ENCODE measurements around the gene DHX8. TPM values are rescaled to one million over a fixed set of nuclear protein-coding genes. Genes with fewer than 3 reads are reported as not detected.
A peak's percentile ranks its signal among the peaks of the same experiment; 100 is the strongest.

DHX8 gene
- total RNA-seq, 2 experiments from 2014 or later: 37.0 to 48.3 TPM

- Histone ChIP-seq H4K20me1 (ENCODE audit: insufficient read depth, low read length) (no peaks in the 10 kb centered on the region), H3K4me2 (ENCODE audit: low read length) (no peak overlapping the region), H3K4me3 (ENCODE audit: low read depth, low read length, poor library complexity, severe bottlenecking) (no peak overlapping the region), H3K36me3 (ENCODE audit: insufficient read depth, low read length) (no peaks in the 10 kb centered on the region), H3K79me2 (ENCODE audit: insufficient read depth, low read depth, low read length) (no peaks in the 10 kb centered on the region), H3K27ac (ENCODE audit: low read depth, low read length, poor library complexity, severe bottlenecking) (no peak overlapping the region), H3K9me3 (ENCODE audit: low read length) (no peaks in the 10 kb centered on the region), H3K4me1 (ENCODE audit: insufficient read depth, low read length, poor library complexity, severe bottlenecking) (no peaks in the 10 kb centered on the region), H3K9me2 (ENCODE audit: insufficient read depth, low read length) (no peaks in the 10 kb centered on the region), H2AFZ (ENCODE audit: low read length) (no peak overlapping the region)
- intact Hi-C loops (cut with micrococcal nuclease; ENCODE audit: unreplicated experiment): no loop called here
- CTCF ChIA-PET (ENCODE audit: unreplicated experiment): no interaction called here
- POLR2A ChIA-PET: interaction anchor here (0.6 kb wide), 1 partner anchor 22 kb away, joined by 3 read pairs; no protein-coding TSS in a partner anchor
- DNase-seq (ENCODE audit: low spot score): no peak
- no TSS peak for BruUV-seq (replicated peaks)
- TF ChIP-seq CTCF (conservative IDR thresholded peaks at IDR 0.05; ENCODE audit: low read length): no peak
- no peak for TF ChIP-seq EZH2phosphoT487 (IDR thresholded peaks at IDR 0.05; ENCODE audit: borderline replicate concordance, low read depth, low read length)
Observed at GRCh38 chr17:43532581-43532980, 48.8 kb downstream of the DHX8 start.

- Histone ChIP-seq H3K27ac (ENCODE audit: low read depth, low read length, poor library complexity, severe bottlenecking) (no peak overlapping the region), H2AFZ (ENCODE audit: low read length) (no peak overlapping the region), H3K4me1 (ENCODE audit: insufficient read depth, low read length, poor library complexity, severe bottlenecking) (no peaks in the 10 kb centered on the region), H3K9me2 (ENCODE audit: insufficient read depth, low read length) (no peaks in the 10 kb centered on the region), H3K4me3 (ENCODE audit: low read depth, low read length, poor library complexity, severe bottlenecking) (no peak overlapping the region), H3K9me3 (ENCODE audit: low read length) (no peaks in the 10 kb centered on the region), H3K79me2 (ENCODE audit: insufficient read depth, low read depth, low read length) (no peaks in the 10 kb centered on the region), H3K36me3 (ENCODE audit: insufficient read depth, low read length) (no peaks in the 10 kb centered on the region), H4K20me1 (ENCODE audit: insufficient read depth, low read length) (no peaks in the 10 kb centered on the region), H3K4me2 (ENCODE audit: low read length) (no peak overlapping the region)
- CTCF ChIA-PET (ENCODE audit: unreplicated experiment): no interaction called here
- intact Hi-C loops (cut with micrococcal nuclease; ENCODE audit: unreplicated experiment): no loop called here
- no peak for DNase-seq (ENCODE audit: low spot score)
- BruUV-seq (replicated peaks): no TSS peak
- POLR2A ChIA-PET: no interaction called here
- 0 out of 2 replicates have a peak, but pooled peaks have one; percentile 25 for TF ChIP-seq CTCF (conservative IDR thresholded peaks at IDR 0.05; ENCODE audit: low read length)
- TF ChIP-seq EZH2phosphoT487 (IDR thresholded peaks at IDR 0.05; ENCODE audit: borderline replicate concordance, low read depth, low read length): no peak
Observed at GRCh38 chr17:43533699-43534098, 49.9 kb downstream of the DHX8 start.

DNA sequence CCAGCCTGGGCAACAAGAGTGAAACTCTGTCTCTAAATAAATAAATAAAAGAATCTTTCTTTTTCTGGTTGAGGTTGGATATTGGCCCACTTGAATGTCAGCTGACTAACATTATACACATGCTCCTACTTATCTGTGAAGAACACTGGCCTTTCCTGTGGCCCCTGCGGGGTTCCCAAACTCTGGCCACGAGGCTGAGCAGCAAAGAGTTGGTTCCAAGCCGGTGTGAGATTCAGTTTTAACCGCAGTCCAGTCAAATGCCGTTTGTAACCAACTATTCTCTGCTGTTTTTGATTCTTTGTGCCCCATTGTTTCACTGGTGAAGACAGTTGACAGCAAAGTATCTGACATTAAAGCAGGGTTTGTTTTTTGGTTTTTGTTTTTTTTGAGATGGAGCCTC, 51.1 kb downstream of the DHX8 start:
- TF ChIP-seq CTCF (conservative IDR thresholded peaks at IDR 0.05; ENCODE audit: low read length) (no peak), EZH2phosphoT487 (IDR thresholded peaks at IDR 0.05; ENCODE audit: borderline replicate concordance, low read depth, low read length) (no peak)
- no peak for DNase-seq (ENCODE audit: low spot score)
- intact Hi-C loops (cut with micrococcal nuclease; ENCODE audit: unreplicated experiment): no loop called here

More for the DNA sequence above, 51.1 kb downstream of the DHX8 start:
- H3K9me3 ChIP-seq (ENCODE audit: low read length): no peaks in the 10 kb centered on the region
- no peak overlapping the region for H2AFZ ChIP-seq (ENCODE audit: low read length)
- POLR2A ChIA-PET: no interaction called here
- no peaks in the 10 kb centered on the region for H3K4me1 ChIP-seq (ENCODE audit: insufficient read depth, low read length, poor library complexity, severe bottlenecking)
- BruUV-seq (replicated peaks): no TSS peak
- no peak overlapping the region for H3K4me2 ChIP-seq (ENCODE audit: low read length)
- H4K20me1 ChIP-seq (ENCODE audit: insufficient read depth, low read length): no peaks in the 10 kb centered on the region
- H3K4me3 ChIP-seq (ENCODE audit: low read depth, low read length, poor library complexity, severe bottlenecking): no peak overlapping the region
- no peaks in the 10 kb centered on the region for H3K36me3 ChIP-seq (ENCODE audit: insufficient read depth, low read length)
- CTCF ChIA-PET (ENCODE audit: unreplicated experiment): no interaction called here
- no peak overlapping the region for H3K27ac ChIP-seq (ENCODE audit: low read depth, low read length, poor library complexity, severe bottlenecking)
- no peaks in the 10 kb centered on the region for H3K9me2 ChIP-seq (ENCODE audit: insufficient read depth, low read length)
- no peaks in the 10 kb centered on the region for H3K79me2 ChIP-seq (ENCODE audit: insufficient read depth, low read depth, low read length)

Data from OCI-LY7 (cell line).